ENCODE results near the gene CLDND1. TPM values are rescaled to one million over a fixed set of nuclear protein-coding genes. Genes with fewer than 3 reads are reported as not detected.

Gene CLDND1
- 664 and 689 TPM in 2 replicates for total RNA-seq

GRCh38 chr3:98522544-98523281, at the start of gene CLDND1:
Gene CLDND1, minus strand, starts transcription at chr3:98522902. Its CDS starts 1,478 bp downstream, at chr3:98521424.
- intact Hi-C loops (cut with micrococcal nuclease): loop anchor here (1.0 to 10.0 kb wide), 16 partner anchors 14 to 1878 kb away; partner anchors contain the start of genes ARL6, CMSS1, CPOX and DCBLD2

GRCh38 chr3:98568402-98568801, 45.7 kb upstream of the CLDND1 start:
- intact Hi-C loops (cut with micrococcal nuclease): loop anchor here (10.0 kb wide), 1 partner anchor 336 kb away; the partner anchor contains the start of gene DCBLD2

- intact Hi-C loops (cut with micrococcal nuclease): loop anchor here (1.0 to 10.0 kb wide), 4 partner anchors 11 to 337 kb away; partner anchors contain the start of genes CLDND1, CPOX and DCBLD2
Observed at GRCh38 chr3:98567666-98568270, 45.1 kb upstream of the CLDND1 start.

GRCh38 chr3:98565843-98566242, 43.1 kb upstream of the CLDND1 start:
- intact Hi-C loops (cut with micrococcal nuclease): loop anchor here (1.0 to 10.0 kb wide), 2 partner anchors 7 to 339 kb away; partner anchors contain the start of gene DCBLD2

- intact Hi-C loops (cut with micrococcal nuclease): loop anchor here (1.0 to 10.0 kb wide), 2 partner anchors 8 to 340 kb away; partner anchors contain the start of gene DCBLD2
Observed at GRCh38 chr3:98565237-98565643, 42.5 kb upstream of the CLDND1 start.

- intact Hi-C loops (cut with micrococcal nuclease): loop anchor here (1.0 to 10.0 kb wide), 3 partner anchors 9 to 742 kb away; partner anchors contain the start of genes CRYBG3 and DCBLD2
Observed at GRCh38 chr3:98564282-98565005, 41.7 kb upstream of the CLDND1 start.

- intact Hi-C loops (cut with micrococcal nuclease): loop anchor here (1.0 to 10.0 kb wide), 3 partner anchors 23 to 741 kb away; partner anchors contain the start of genes CRYBG3 and DCBLD2
Observed at GRCh38 chr3:98563661-98564281, 41.1 kb upstream of the CLDND1 start.

GRCh38 chr3:98561727-98562521, 39.2 kb upstream of the CLDND1 start:
- intact Hi-C loops (cut with micrococcal nuclease): loop anchor here (5.0 to 10.0 kb wide), 2 partner anchors 343 to 740 kb away; partner anchors contain the start of genes CRYBG3 and DCBLD2

GRCh38 chr3:98560911-98561310, 38.2 kb upstream of the CLDND1 start:
- intact Hi-C loops (cut with micrococcal nuclease): loop anchor here (5.0 to 10.0 kb wide), 2 partner anchors 344 to 739 kb away; partner anchors contain the start of genes CRYBG3 and DCBLD2

- intact Hi-C loops (cut with micrococcal nuclease): loop anchor here (5.0 to 10.0 kb wide), 2 partner anchors 345 to 737 kb away; partner anchors contain the start of genes CRYBG3 and DCBLD2
Observed at GRCh38 chr3:98559769-98560168, 37.1 kb upstream of the CLDND1 start.

GRCh38 chr3:98558100-98558827, 35.6 kb upstream of the CLDND1 start:
- intact Hi-C loops (cut with micrococcal nuclease): no loop called here

GRCh38 chr3:98557324-98558010, 34.8 kb upstream of the CLDND1 start:
- intact Hi-C loops (cut with micrococcal nuclease): loop anchor here (2.0 kb wide), 1 partner anchor 575 kb away; no protein-coding TSS in a partner anchor

- intact Hi-C loops (cut with micrococcal nuclease): loop anchor here (1.0 to 2.0 kb wide), 8 partner anchors 10 to 574 kb away; partner anchors contain the start of genes CLDND1 and CPOX
Observed at GRCh38 chr3:98556164-98557130, 33.7 kb upstream of the CLDND1 start.

- intact Hi-C loops (cut with micrococcal nuclease): no loop called here
Observed at GRCh38 chr3:98555025-98555379, 32.3 kb upstream of the CLDND1 start.

GRCh38 chr3:98554580-98554979, 31.9 kb upstream of the CLDND1 start:
- intact Hi-C loops (cut with micrococcal nuclease): no loop called here

- intact Hi-C loops (cut with micrococcal nuclease): no loop called here
Observed at GRCh38 chr3:98553753-98554152, 31.1 kb upstream of the CLDND1 start.

- intact Hi-C loops (cut with micrococcal nuclease): no loop called here
Observed at GRCh38 chr3:98553021-98553563, 30.4 kb upstream of the CLDND1 start.
